ENCODE data around the gene EXOSC5. TPM values are rescaled to one million over a fixed set of nuclear protein-coding genes. Genes with fewer than 3 reads are reported as not detected.

The EXOSC5 gene
- total and polyA plus RNA-seq, 10 of the 15 experiments (the other 5 are each of a cell fraction or from before 2014, with no cell fraction given): 15.8 to 123 (median 52.7) TPM

GRCh38 chr19:41439441-41440222 is 42.5 kb upstream of the EXOSC5 start, which contains the start of gene DMAC2 (continued):
- TF ChIP-seq, protein P1, sequence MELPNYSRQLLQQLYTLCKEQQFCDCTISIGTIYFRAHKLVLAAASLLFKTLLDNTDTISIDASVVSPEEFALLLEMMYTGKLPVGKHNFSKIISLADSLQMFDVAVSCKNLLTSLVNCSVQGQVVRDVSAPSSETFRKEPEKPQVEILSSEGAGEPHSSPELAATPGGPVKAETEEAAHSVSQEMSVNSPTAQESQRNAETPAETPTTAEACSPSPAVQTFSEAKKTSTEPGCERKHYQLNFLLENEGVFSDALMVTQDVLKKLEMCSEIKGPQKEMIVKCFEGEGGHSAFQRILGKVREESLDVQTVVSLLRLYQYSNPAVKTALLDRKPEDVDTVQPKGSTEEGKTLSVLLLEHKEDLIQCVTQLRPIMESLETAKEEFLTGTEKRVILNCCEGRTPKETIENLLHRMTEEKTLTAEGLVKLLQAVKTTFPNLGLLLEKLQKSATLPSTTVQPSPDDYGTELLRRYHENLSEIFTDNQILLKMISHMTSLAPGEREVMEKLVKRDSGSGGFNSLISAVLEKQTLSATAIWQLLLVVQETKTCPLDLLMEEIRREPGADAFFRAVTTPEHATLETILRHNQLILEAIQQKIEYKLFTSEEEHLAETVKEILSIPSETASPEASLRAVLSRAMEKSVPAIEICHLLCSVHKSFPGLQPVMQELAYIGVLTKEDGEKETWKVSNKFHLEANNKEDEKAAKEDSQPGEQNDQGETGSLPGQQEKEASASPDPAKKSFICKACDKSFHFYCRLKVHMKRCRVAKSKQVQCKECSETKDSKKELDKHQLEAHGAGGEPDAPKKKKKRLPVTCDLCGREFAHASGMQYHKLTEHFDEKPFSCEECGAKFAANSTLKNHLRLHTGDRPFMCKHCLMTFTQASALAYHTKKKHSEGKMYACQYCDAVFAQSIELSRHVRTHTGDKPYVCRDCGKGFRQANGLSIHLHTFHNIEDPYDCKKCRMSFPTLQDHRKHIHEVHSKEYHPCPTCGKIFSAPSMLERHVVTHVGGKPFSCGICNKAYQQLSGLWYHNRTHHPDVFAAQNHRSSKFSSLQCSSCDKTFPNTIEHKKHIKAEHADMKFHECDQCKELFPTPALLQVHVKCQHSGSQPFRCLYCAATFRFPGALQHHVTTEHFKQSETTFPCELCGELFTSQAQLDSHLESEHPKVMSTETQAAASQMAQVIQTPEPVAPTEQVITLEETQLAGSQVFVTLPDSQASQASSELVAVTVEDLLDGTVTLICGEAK (IDR thresholded peaks at IDR 0.05; ENCODE audit: borderline replicate concordance): peak; percentile 81; the same call in 1 of the 2 replicates
- TF ChIP-seq, protein P2, sequence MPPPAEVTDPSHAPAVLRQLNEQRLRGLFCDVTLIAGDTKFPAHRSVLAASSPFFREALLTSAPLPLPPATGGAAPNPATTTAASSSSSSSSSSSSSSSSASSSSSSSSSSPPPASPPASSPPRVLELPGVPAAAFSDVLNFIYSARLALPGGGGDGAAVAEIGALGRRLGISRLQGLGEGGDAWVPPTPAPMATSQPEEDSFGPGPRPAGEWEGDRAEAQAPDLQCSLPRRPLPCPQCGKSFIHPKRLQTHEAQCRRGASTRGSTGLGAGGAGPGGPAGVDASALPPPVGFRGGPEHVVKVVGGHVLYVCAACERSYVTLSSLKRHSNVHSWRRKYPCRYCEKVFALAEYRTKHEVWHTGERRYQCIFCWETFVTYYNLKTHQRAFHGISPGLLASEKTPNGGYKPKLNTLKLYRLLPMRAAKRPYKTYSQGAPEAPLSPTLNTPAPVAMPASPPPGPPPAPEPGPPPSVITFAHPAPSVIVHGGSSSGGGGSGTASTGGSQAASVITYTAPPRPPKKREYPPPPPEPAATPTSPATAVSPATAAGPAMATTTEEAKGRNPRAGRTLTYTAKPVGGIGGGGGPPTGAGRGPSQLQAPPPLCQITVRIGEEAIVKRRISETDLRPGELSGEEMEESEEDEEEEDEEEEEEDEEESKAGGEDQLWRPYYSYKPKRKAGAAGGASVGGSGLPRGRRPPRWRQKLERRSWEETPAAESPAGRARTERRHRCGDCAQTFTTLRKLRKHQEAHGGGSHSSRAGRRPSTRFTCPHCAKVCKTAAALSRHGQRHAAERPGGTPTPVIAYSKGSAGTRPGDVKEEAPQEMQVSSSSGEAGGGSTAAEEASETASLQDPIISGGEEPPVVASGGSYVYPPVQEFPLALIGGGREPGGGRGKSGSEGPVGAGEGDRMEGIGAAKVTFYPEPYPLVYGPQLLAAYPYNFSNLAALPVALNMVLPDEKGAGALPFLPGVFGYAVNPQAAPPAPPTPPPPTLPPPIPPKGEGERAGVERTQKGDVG (CRISPR knock-in tag; IDR thresholded peaks at IDR 0.05): no peak
- TF ChIP-seq ATF2 (IDR thresholded peaks at IDR 0.05; ENCODE audit: low read length) (no peak), CTCF (IDR thresholded peaks at IDR 0.05 in 2 of 3, conservative IDR thresholded peaks at IDR 0.05 in 1 of 3; ENCODE audit: control insufficient read depth in 2 of 3, extremely low read depth in 1 of 3, insufficient read depth in 1 of 3, low read depth in 3 of 3, low read length in 3 of 3) (peak; percentile 62 to 78 (median 69)), IRF4 (IDR thresholded peaks at IDR 0.05; ENCODE audit: low read depth, low read length) (no peak), NFYA (IDR thresholded peaks at IDR 0.05; ENCODE audit: borderline replicate concordance, low read depth, low read length) (no peak), MEF2A (IDR thresholded peaks at IDR 0.05; ENCODE audit: insufficient read depth, low read depth, low read length) (0 out of 2 replicates have a peak, but pooled peaks have one; percentile 38), MTA2 (IDR thresholded peaks at IDR 0.05; ENCODE audit: low read depth) (no peak), ZNF687 (IDR thresholded peaks at IDR 0.05) (no peak), RBBP5 (conservative IDR thresholded peaks at IDR 0.05) (no peak)
- TF ChIP-seq, protein P3, sequence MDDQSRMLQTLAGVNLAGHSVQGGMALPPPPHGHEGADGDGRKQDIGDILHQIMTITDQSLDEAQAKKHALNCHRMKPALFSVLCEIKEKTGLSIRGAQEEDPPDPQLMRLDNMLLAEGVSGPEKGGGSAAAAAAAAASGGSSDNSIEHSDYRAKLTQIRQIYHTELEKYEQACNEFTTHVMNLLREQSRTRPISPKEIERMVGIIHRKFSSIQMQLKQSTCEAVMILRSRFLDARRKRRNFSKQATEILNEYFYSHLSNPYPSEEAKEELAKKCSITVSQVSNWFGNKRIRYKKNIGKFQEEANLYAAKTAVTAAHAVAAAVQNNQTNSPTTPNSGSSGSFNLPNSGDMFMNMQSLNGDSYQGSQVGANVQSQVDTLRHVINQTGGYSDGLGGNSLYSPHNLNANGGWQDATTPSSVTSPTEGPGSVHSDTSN (IDR thresholded peaks at IDR 0.05; ENCODE audit: insufficient replicate concordance, low read depth, low read length): no peak

Measured in GM12878 (cell line).